Body of pancreas (tissue), 4 donors: ENCODE results near the gene IRF3. TPM values are rescaled to one million over a fixed set of nuclear protein-coding genes. Genes with fewer than 3 reads are reported as not detected.

Source experiments
- ATAC-seq: fragments of 150-250 bp; one replicate; pipeline ENCODE4 v1.9.1; 2016
- DNase-seq, 4 donors: peaks; one replicate each; pipeline ENCODE4 v3.0.0-alpha.2; 2019
- H3K27ac ChIP-seq, 4 donors: fragments of 200-600 bp; sonication (generic); 1 replicate in 3 of 4; 2 replicates in 1 of 4; pipeline versions ENCODE4 v1.5.1 to v1.6.1; 2016 to 2019; ENCODE audit warnings: mild to moderate bottlenecking in 1 of 4, mixed read lengths in 1 of 4, moderate library complexity in 1 of 4
- H3K27me3 ChIP-seq, 2 donors: fragments of 200-600 bp; sonication (generic); one replicate each; pipeline ENCODE4 v1.6.0; 2016; ENCODE audit warnings: mild to moderate bottlenecking in 1 of 2
- H3K36me3 ChIP-seq, 2 donors: fragments of 200-600 bp; sonication (generic); replicated peaks in 1 of 2; 2 replicates each; pipeline ENCODE4 v1.5.1; 2016; ENCODE audit warnings: low read depth in 2 of 2; ENCODE audit not compliant: insufficient read depth in 1 of 2
- H3K4me1 ChIP-seq: fragments of 200-600 bp; sonication (generic); one replicate; pipeline ENCODE4 v1.6.0; 2016
- H3K4me3 ChIP-seq, 2 donors: fragments of 200-600 bp; sonication (generic); 1 replicate in 1 of 2; 2 replicates in 1 of 2; pipeline ENCODE4 v1.5.1; 2016 to 2019
- H3K9me3 ChIP-seq, 3 donors: fragments of 200-600 bp; sonication (generic); 1 replicate in 2 of 3; 2 replicates in 1 of 3; pipeline ENCODE4 v1.5.1; 2016
- CTCF ChIP-seq, 7 experiments: fragments of 450-650 bp in 4 of 7; fragments of 200-600 bp in 3 of 7; sonication (generic) in 3 of 7; IDR thresholded peaks; one replicate each; pipeline ENCODE4 v1.5.1; 2016 to 2019; ENCODE audit warnings: antibody characterized with exemption in 7 of 7
- POLR2A ChIP-seq, 3 donors: fragments of 450-650 bp; IDR thresholded peaks; one replicate each; pipeline ENCODE4 v1.6.1; 2016; ENCODE audit warnings: antibody characterized with exemption in 3 of 3, mild to moderate bottlenecking in 2 of 3
- WGBS, 2 donors: methylation state at CpG; one replicate each; pipeline ENCODE4 v1.1.5; 2017; 5-methylcytosine and 5-hydroxymethylcytosine counted together
- intact Hi-C: fragments of 100-400 bp; cut with DNase I; formaldehyde crosslinking; loops from one replicate; pipeline ENCODE4 v1.15.1; 2023
- total RNA-seq, 2 donors: library from RNA; depleted of rRNA; stranded (reverse); fragments of >200 nt; gene quantifications; one replicate each; pipeline ENCODE4 v1.1.0, GENCODE V29; 2016

Gene IRF3
- total RNA-seq, 2 donors from 2014 or later = 46.7 to 134 TPM

GRCh38 chr19:49655570-49656455 lies 9.8 kb downstream of the IRF3 start:
- DNase-seq (no peak), ATAC-seq (no peak)
- no peak for TF ChIP-seq POLR2A (IDR thresholded peaks at IDR 0.05)
- TF ChIP-seq CTCF (IDR thresholded peaks at IDR 0.05) = no peak
- no peak overlapping the region for H3K27ac ChIP-seq
- H3K27me3 ChIP-seq = no peaks in the 10 kb centered on the region
- intact Hi-C loops = no loop called here
- no peaks in the 10 kb centered on the region for H3K9me3 ChIP-seq
- no peaks in the 10 kb centered on the region for H3K4me1 ChIP-seq
- no peak overlapping the region for H3K4me3 ChIP-seq
- 86 to 91% methylated on average over 12 to 23 of the region's 23 CpGs for WGBS, 2 donors
- H3K36me3 ChIP-seq = peaks cover 3 to 38% of the 10 kb centered on the region in 2 donors

GRCh38 chr19:49654581-49654980 lies 11.1 kb downstream of the IRF3 start:
- Histone ChIP-seq H3K27ac (no peak overlapping the region), H3K9me3 (no peaks in the 10 kb centered on the region), H3K27me3 (no peaks in the 10 kb centered on the region), H3K36me3 (peaks cover 3 to 41% of the 10 kb centered on the region in 2 donors), H3K4me1 (no peaks in the 10 kb centered on the region), H3K4me3 (no peak overlapping the region)
- ATAC-seq (no peak), DNase-seq (no peak)
- TF ChIP-seq POLR2A (IDR thresholded peaks at IDR 0.05) (no peak), CTCF (IDR thresholded peaks at IDR 0.05) (no peak)
- WGBS, 2 donors = 83 to 85% methylated on average over 7 to 10 of the region's 10 CpGs
- intact Hi-C loops = no loop called here

- ATAC-seq (no peak), DNase-seq (no peak)
- Histone ChIP-seq H3K36me3 (peaks cover 3 to 34% of the 10 kb centered on the region in 2 donors), H3K4me1 (no peaks in the 10 kb centered on the region), H3K27me3 (no peaks in the 10 kb centered on the region), H3K9me3 (no peaks in the 10 kb centered on the region), H3K27ac (no peak overlapping the region), H3K4me3 (no peak overlapping the region)
- intact Hi-C loops = no loop called here
- TF ChIP-seq POLR2A (IDR thresholded peaks at IDR 0.05) (no peak), CTCF (IDR thresholded peaks at IDR 0.05) (no peak)
- 84 to 85% methylated on average over 10 to 13 of the region's 13 CpGs for WGBS, 2 donors
Observed at GRCh38 chr19:49653466-49653806, 12.2 kb downstream of the IRF3 start.

GRCh38 chr19:49652551-49653465 lies 12.8 kb downstream of the IRF3 start:
- Histone ChIP-seq H3K9me3 (no peaks in the 10 kb centered on the region), H3K36me3 (peaks cover 3 to 34% of the 10 kb centered on the region in 2 donors), H3K27me3 (no peaks in the 10 kb centered on the region), H3K4me3 (no peak overlapping the region), H3K4me1 (no peaks in the 10 kb centered on the region), H3K27ac (no peak overlapping the region)
- intact Hi-C loops = no loop called here
- ATAC-seq (no peak), DNase-seq (no peak)
- 93% methylated on average over 39 to 57 of the region's 58 CpGs for WGBS, 2 donors
- no peak for TF ChIP-seq CTCF (IDR thresholded peaks at IDR 0.05)
- no peak for TF ChIP-seq POLR2A (IDR thresholded peaks at IDR 0.05)
